Mucosa of descending colon (tissue), 3 donors: ENCODE results near the gene ID2. TPM values are rescaled to one million over a fixed set of nuclear protein-coding genes. Genes with fewer than 3 reads are reported as not detected.
A peak's percentile ranks its signal among the peaks of the same experiment; 100 is the strongest.

Experiments
- ATAC-seq: fragments of 200-7000 bp; cut with Tn5 transposase; one replicate; pipeline ENCODE4 v1.9.1; 2020; ENCODE audit warnings: mild to moderate bottlenecking, moderate library complexity
- DNase-seq, 3 donors: peaks; one replicate each; pipeline ENCODE4 v3.0.0-alpha.2; 2020
- H3K36me3 ChIP-seq: fragments of 200-600 bp; one replicate; pipeline ENCODE4 v1.8.0; 2021; ENCODE audit warnings: low read depth, mild to moderate bottlenecking
- H3K4me1 ChIP-seq: fragments of 200-600 bp; one replicate; pipeline ENCODE4 v1.8.0; 2021; ENCODE audit warnings: low read depth, mild to moderate bottlenecking
- H3K4me3 ChIP-seq: fragments of 200-600 bp; one replicate; pipeline ENCODE4 v1.8.0; 2021; ENCODE audit warnings: mild to moderate bottlenecking
- H3K9me3 ChIP-seq: fragments of 200-600 bp; one replicate; pipeline ENCODE4 v1.8.0; 2021; ENCODE audit warnings: mild to moderate bottlenecking
- intact Hi-C, 2 donors: fragments of 100-400 bp; cut with DNase I in 1 of 2; cut with micrococcal nuclease in 1 of 2; formaldehyde crosslinking; loops; one replicate each; pipeline versions ENCODE4 v1.11.0 to v1.11.1; 2022; cut with DNase I, micrococcal nuclease
- total RNA-seq, 3 donors: library from RNA; stranded (reverse); fragmentation: NEBNext Ultra II Directional in 2 of 3; extraction: Animal tissue kit (Norgen Biotek cat#: 25700) in 2 of 3; gene quantifications; one replicate each; pipeline versions ENCODE4 v1.2.1 to v1.2.4, GENCODE V29; 2021 to 2023
- TF ChIP-seq, protein P1 (sequence below): fragments of 200-600 bp; IDR thresholded peaks from one replicate; pipeline ENCODE4 v1.8.0; 2022; ENCODE audit warnings: antibody characterized with exemption, mild to moderate bottlenecking
- donor health status: DM: no; HTN: no; CAD: no; lungs with moderate emphysema.
- donor health status: DM: no; HTN: no; CAD: no.
- donor health status: DM: no; HTN: yes; CAD: no.

Gene ID2
- total RNA-seq, 3 donors from 2014 or later, result 97.4 to 190 (median 170) TPM

GRCh38 chr2:8661235-8661634 lies 20.6 kb upstream of the ID2 start:
- intact Hi-C loops, result no loop called here
- TF ChIP-seq, protein P1, sequence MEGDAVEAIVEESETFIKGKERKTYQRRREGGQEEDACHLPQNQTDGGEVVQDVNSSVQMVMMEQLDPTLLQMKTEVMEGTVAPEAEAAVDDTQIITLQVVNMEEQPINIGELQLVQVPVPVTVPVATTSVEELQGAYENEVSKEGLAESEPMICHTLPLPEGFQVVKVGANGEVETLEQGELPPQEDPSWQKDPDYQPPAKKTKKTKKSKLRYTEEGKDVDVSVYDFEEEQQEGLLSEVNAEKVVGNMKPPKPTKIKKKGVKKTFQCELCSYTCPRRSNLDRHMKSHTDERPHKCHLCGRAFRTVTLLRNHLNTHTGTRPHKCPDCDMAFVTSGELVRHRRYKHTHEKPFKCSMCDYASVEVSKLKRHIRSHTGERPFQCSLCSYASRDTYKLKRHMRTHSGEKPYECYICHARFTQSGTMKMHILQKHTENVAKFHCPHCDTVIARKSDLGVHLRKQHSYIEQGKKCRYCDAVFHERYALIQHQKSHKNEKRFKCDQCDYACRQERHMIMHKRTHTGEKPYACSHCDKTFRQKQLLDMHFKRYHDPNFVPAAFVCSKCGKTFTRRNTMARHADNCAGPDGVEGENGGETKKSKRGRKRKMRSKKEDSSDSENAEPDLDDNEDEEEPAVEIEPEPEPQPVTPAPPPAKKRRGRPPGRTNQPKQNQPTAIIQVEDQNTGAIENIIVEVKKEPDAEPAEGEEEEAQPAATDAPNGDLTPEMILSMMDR, result no peak
- Histone ChIP-seq H3K36me3 (no peaks in the 10 kb centered on the region), H3K4me3 (no peak overlapping the region), H3K9me3 (no peaks in the 10 kb centered on the region), H3K4me1 (no peaks in the 10 kb centered on the region)
- ATAC-seq (no peak), DNase-seq (no peak)

- Histone ChIP-seq H3K9me3 (no peaks in the 10 kb centered on the region), H3K4me1 (no peaks in the 10 kb centered on the region), H3K4me3 (no peak overlapping the region), H3K36me3 (no peaks in the 10 kb centered on the region)
- intact Hi-C loops, result no loop called here
- no peak for ATAC-seq
- TF ChIP-seq, protein P1, result no peak
- DNase-seq, result no peak
Observed at GRCh38 chr2:8661736-8662135, 20.1 kb upstream of the ID2 start.

- H3K4me1 ChIP-seq, result no peaks in the 10 kb centered on the region
- H3K9me3 ChIP-seq, result no peaks in the 10 kb centered on the region
- ATAC-seq (peak; percentile 29), DNase-seq (no peak)
- intact Hi-C loops, result no loop called here
- H3K36me3 ChIP-seq, result no peaks in the 10 kb centered on the region
- TF ChIP-seq, protein P1, result no peak
- H3K4me3 ChIP-seq, result no peak overlapping the region
Observed at GRCh38 chr2:8662239-8662879, 19.5 kb upstream of the ID2 start.

DNA sequence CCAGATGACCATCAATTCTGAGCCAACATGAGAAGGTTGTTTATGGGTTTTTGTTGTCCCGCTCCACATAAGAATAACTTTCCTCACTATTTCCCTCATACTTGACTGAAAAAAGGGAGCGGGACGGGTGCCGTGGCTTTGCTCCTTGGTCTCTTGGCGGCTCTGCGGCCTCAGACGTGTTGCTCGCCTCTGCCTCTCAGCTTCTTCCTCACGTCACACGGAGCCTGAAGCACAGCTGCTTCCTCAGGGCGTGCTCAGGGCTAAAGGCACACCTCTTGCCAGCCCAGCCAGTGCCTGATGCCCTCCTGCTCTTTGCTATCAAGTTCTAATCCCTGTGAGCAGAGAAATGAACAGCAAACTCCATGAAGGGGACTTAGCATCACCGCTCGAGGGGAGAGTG lies 17.9 kb upstream of the ID2 start:
- ATAC-seq, result no peak
- no peaks in the 10 kb centered on the region for H3K36me3 ChIP-seq
- TF ChIP-seq, protein P1, result no peak
- DNase-seq, result no peak
- H3K4me1 ChIP-seq, result no peaks in the 10 kb centered on the region
- intact Hi-C loops, result no loop called here
- H3K9me3 ChIP-seq, result no peaks in the 10 kb centered on the region
- H3K4me3 ChIP-seq, result no peak overlapping the region

GRCh38 chr2:8666581-8666980 lies 15.3 kb upstream of the ID2 start:
- no peaks in the 10 kb centered on the region for H3K4me1 ChIP-seq
- DNase-seq, result no peak
- no peaks in the 10 kb centered on the region for H3K36me3 ChIP-seq
- no peak overlapping the region for H3K4me3 ChIP-seq
- TF ChIP-seq, protein P1, result no peak
- no peak for ATAC-seq
- H3K9me3 ChIP-seq, result no peaks in the 10 kb centered on the region
- intact Hi-C loops, result no loop called here
